ENCODE results near the gene BTD.
A peak's percentile ranks its signal among the peaks of the same experiment; 100 is the strongest.

The BTD gene

GRCh38 chr3:15653321-15653720 lies 51.8 kb downstream of the BTD start:
- no peak overlapping the region for H3K4me3 ChIP-seq (ENCODE audit: low read depth, low read length)
- DNase-seq (ENCODE audit: low read depth) = no peak
- TF ChIP-seq CTCF (conservative IDR thresholded peaks at IDR 0.05; ENCODE audit: low read depth, low read length) = no peak

GRCh38 chr3:15654127-15654526 lies 52.6 kb downstream of the BTD start:
- TF ChIP-seq CTCF (conservative IDR thresholded peaks at IDR 0.05; ENCODE audit: low read depth, low read length) = no peak
- no peak for DNase-seq (ENCODE audit: low read depth)
- no peak overlapping the region for H3K4me3 ChIP-seq (ENCODE audit: low read depth, low read length)

GRCh38 chr3:15654891-15655290 lies 53.3 kb downstream of the BTD start:
- no peak for DNase-seq (ENCODE audit: low read depth)
- TF ChIP-seq CTCF (conservative IDR thresholded peaks at IDR 0.05; ENCODE audit: low read depth, low read length) = no peak
- H3K4me3 ChIP-seq (ENCODE audit: low read depth, low read length) = no peak overlapping the region

- no peak for DNase-seq (ENCODE audit: low read depth)
- no peak overlapping the region for H3K4me3 ChIP-seq (ENCODE audit: low read depth, low read length)
- TF ChIP-seq CTCF (conservative IDR thresholded peaks at IDR 0.05; ENCODE audit: low read depth, low read length) = no peak
These were observed 54.8 kb downstream of the BTD start for GRCh38 chr3:15656342-15656741.

- TF ChIP-seq CTCF (conservative IDR thresholded peaks at IDR 0.05; ENCODE audit: low read depth, low read length) = no peak
- DNase-seq (ENCODE audit: low read depth) = no peak
- H3K4me3 ChIP-seq (ENCODE audit: low read depth, low read length) = no peak overlapping the region
These were observed 55.5 kb downstream of the BTD start for GRCh38 chr3:15657016-15657415.

- TF ChIP-seq CTCF (conservative IDR thresholded peaks at IDR 0.05; ENCODE audit: low read depth, low read length) = no peak
- no peak overlapping the region for H3K4me3 ChIP-seq (ENCODE audit: low read depth, low read length)
- DNase-seq (ENCODE audit: low read depth) = peak; percentile 39
These were observed 57.9 kb downstream of the BTD start for GRCh38 chr3:15659254-15659975.

Data from choroid plexus epithelial cell (primary cell).